K562 (cell line): Measurements from ENCODE around the gene NFAM1. TPM values are rescaled to one million over a fixed set of nuclear protein-coding genes. Genes with fewer than 3 reads are reported as not detected.

Experiments
- ATF3 ChIP-seq, 2 experiments: fragments of 450-650 bp in 1 of 2; sonication (generic) in 1 of 2; formaldehyde crosslinking in 1 of 2; IDR thresholded peaks in 1 of 2; conservative IDR thresholded peaks in 1 of 2; 2 replicates each; pipeline versions ENCODE4 v1.6.1 to v1.8.1; 2016 to 2023; ENCODE audit warnings: mild to moderate bottlenecking in 2 of 2, moderate library complexity in 2 of 2, inconsistent platforms in 1 of 2, missing genetic modification reagents in 1 of 2
- KDM1A ChIP-seq, 2 experiments: fragments of 450-650 bp; IDR thresholded peaks; 2 replicates each; pipeline ENCODE4 v1.6.1; 2016; ENCODE audit warnings: mild to moderate bottlenecking in 2 of 2
- MGA ChIP-seq: fragments of 450-650 bp; IDR thresholded peaks from 2 replicates; pipeline ENCODE4 v1.6.1; 2016; ENCODE audit warnings: mild to moderate bottlenecking, moderate library complexity
- NFIC ChIP-seq: fragments of 450-650 bp; IDR thresholded peaks from 2 replicates; pipeline ENCODE4 v1.6.1; 2017; ENCODE audit warnings: mild to moderate bottlenecking, inconsistent platforms
- SNRNP70 ChIP-seq: fragments of 200-400 bp; formaldehyde crosslinking; optimal IDR thresholded peaks from 2 replicates; pipeline ENCODE3; 2017; ENCODE audit warnings: low read depth, low read length
- polyA plus RNA-seq, 8 experiments: library from polyadenylated mRNA; depleted of rRNA in 4 of 8; stranded (reverse) in 5 of 8; unstranded in 3 of 8; fragments of >200 nt; fragmentation: Nextera tagmentation in 2 of 8; fragmentation: Illumina TruSeq in 1 of 8; extraction: Ambion mirVana in 2 of 8; extraction: Trizol in 1 of 8; gene quantifications; 2 replicates each; pipeline versions ENCODE4 v1.2.1 to v1.2.3, GENCODE V29; 2011 to 2014; ENCODE audit warnings: inconsistent platforms in 1 of 8, missing spikeins in 1 of 8
- total RNA-seq, 7 experiments: library from RNA; depleted of rRNA in 6 of 7; stranded (reverse); fragments of >200 nt in 6 of 7; fragmentation: Illumina TruSeq in 2 of 7; extraction: Trizol in 2 of 7; gene quantifications; 2 replicates each; pipeline versions ENCODE4 v1.2.1 to v1.2.3, GENCODE V29; 2011 to 2021; ENCODE audit warnings: low replicate concordance in 1 of 7

The NFAM1 gene
- total and polyA plus RNA-seq, 9 of the 15 experiments (the other 6 are each of a cell fraction or from before 2014, with no cell fraction given), result 0.01 to 0.18 (median 0.03) TPM; not detected in 5

- TF ChIP-seq MGA, result no peak
- TF ChIP-seq NFIC, result no peak
- no peak for TF ChIP-seq KDM1A (IDR thresholded peaks at IDR 0.05)
- TF ChIP-seq SNRNP70, result no peak
- no peak for TF ChIP-seq ATF3 (IDR thresholded peaks at IDR 0.05)
- TF ChIP-seq ATF3 (CRISPR knock-in tag; conservative IDR thresholded peaks at IDR 0.05), result no peak
Measured at GRCh38 chr22:42432818-42433217, 615 bp upstream of the NFAM1 start (continued).
